Ovary (tissue), 3 donors: ENCODE results near the gene CRISPLD2.

Experiments
- CTCF ChIP-seq, 3 donors: fragments of 450-650 bp in 2 of 3; fragments of 200-600 bp in 1 of 3; IDR thresholded peaks; one replicate each; pipeline versions ENCODE4 v1.5.1 to v1.8.0; 2016 to 2022; ENCODE audit warnings: antibody characterized with exemption in 3 of 3, mild to moderate bottlenecking in 1 of 3
- POLR2A ChIP-seq: fragments of 450-650 bp; IDR thresholded peaks from one replicate; pipeline ENCODE4 v1.6.1; 2017; ENCODE audit warnings: antibody characterized with exemption, mild to moderate bottlenecking, moderate library complexity
- donor health status: DM: no; HTN: no; CAD: no.

- TF ChIP-seq CTCF (IDR thresholded peaks at IDR 0.05) (no peak), POLR2A (no peak)
Measured at GRCh38 chr16:84957192-84957591, 137.4 kb downstream of the CRISPLD2 start.
